HG02623 (cell line): ENCODE measurements around the gene MCF2L.
"Not testable (repeated sequence)": the region's sequence is repeated elsewhere in the genome, so short reads cannot be mapped to it uniquely, and the experiment has no call there.

Experiments used
- ATAC-seq: cut with Tn5 transposase; IDR thresholded peaks from one replicate; pipeline ENCODE4 v1.9.1; 2021; ENCODE audit warnings: moderate library complexity; ENCODE audit not compliant: unreplicated experiment

The MCF2L gene

DNA sequence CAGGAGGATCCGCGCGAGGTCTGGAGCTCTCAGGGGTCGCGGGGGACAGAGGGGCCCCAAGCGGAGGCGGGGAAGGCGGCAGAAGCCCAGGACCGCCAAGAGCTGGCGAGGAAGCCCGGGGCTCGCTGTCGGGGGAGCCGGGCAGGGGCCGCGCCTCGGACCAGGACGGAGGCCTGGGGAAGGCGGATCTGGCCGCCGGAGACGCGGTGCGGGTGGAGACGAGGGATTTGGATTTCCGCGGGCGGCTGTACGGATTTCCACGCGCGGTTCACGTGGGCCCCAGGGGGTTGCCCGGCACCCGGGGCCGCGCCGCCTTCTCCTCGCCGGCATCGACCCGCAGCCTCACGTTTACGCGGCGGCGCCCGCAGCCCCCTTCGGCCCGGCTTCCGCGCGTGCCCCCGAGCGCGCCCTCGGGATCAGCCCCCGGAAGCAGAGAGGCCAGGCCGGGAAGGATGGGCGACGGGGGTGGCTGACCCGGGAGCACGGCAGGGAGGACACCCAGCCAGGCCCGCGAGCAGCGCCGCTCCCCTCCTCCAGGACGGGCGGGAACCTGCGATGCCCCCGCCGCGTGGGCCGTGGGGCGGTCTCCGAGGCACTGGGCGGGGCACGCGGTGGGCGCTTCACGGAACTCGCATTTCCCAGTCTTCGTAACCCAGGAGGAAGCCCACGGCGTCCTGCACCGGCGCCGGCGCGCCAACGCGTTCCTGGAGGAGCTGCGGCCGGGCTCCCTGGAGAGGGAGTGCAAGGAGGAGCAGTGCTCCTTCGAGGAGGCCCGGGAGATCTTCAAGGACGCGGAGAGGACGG, 141.2 kb downstream of the MCF2L start:
- ATAC-seq, result no peak

DNA sequence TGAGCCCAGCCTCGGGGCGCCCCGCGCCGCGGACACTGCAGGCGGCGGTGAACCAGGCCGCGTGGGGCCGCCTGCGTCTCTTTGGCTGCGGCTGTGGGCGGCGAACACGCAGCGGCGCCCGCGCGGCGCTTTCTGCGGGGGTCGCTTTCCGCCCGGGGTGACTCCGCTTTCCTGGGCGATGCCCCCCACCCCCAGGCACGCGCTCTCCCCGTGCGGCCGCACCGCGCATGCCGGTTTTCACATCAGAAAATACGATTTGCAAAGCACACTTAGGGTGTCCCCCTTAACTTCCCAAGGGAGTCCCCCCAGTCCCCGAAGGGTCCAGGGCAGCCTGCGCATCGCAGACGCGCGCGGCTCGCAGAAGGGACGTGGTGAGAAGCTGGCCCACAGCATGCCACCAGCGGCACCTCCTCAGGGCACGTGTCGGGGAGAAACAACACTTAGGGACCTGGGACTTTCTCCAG, 141.9 kb downstream of the MCF2L start:
- ATAC-seq, result no peak

DNA sequence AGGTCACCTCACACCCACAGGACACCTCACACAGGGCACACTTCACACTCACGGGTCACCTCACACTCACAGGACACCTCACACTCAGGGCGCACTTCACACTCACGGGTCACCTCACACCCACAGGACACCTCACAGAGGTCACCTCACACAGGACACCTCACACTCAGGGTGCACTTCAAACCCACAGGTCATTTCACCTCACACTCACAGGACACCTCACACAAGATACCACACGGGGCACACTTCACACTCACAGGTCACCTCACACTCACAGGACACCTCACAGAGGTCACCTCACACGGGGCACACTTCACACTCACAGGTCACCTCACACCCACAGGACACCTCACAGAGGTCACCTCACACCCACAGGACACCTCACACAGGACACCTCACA, 142.8 kb downstream of the MCF2L start:
- ATAC-seq, result not testable (repeated sequence)

DNA sequence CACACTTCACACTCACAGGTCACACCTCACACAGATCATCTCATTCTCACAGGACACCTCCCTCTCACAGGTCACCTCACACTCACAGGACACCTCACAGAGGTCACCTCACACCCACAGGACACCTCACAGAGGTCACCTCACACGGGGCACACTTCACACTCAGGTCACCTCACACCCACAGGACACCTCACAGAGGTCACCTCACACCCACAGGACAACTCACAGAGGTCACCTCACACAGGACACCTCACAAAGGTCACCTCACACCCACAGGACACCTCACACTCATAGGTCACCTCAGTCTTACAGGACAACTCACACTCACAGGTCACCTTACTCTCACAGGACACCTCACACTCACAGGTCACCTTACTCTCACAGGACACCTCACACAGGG, 143.5 kb downstream of the MCF2L start:
- not testable (repeated sequence) for ATAC-seq

DNA sequence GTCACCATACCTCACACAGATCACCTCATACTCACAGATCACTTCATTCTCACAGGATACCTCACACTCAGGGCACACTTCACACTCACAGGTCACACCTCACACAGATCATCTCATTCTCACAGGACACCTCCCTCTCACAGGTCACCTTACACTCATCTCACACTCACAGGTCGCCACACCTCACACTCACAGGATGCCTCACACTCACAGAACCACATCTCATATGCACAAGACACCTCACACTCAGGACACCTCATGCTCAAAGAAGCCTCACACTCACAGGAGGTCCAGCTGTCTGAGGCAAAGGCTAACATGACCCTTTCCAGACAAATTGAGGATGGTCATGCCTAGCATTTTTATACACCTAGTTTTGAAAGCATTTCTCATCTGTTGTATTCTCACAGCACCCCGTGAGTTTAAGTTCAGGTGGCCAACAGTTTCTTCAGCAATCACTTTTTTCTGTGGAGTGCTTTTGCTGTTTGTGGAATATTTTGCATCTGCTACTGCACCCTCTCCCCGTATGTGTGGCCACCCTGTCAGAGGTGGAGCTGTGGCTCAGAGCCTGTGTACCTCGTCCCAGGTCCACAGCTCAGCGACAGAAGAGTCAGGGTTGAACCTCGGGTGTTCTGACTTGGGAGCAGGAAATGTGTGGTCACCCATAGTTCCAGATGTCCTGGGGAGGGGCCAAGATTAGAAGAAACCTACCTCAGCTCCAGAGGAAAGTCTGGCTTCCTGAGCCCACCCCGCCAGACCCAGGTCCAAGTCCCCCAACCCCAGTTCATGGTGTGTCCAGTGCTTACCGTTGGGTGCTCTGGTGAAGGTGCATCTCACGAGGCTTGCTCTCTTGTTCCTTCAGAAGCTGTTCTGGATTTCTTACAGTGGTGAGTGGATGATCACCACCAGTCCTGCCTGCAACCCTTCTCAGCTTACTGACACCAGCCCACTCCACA, 144.2 kb downstream of the MCF2L start:
- no peak for ATAC-seq

DNA sequence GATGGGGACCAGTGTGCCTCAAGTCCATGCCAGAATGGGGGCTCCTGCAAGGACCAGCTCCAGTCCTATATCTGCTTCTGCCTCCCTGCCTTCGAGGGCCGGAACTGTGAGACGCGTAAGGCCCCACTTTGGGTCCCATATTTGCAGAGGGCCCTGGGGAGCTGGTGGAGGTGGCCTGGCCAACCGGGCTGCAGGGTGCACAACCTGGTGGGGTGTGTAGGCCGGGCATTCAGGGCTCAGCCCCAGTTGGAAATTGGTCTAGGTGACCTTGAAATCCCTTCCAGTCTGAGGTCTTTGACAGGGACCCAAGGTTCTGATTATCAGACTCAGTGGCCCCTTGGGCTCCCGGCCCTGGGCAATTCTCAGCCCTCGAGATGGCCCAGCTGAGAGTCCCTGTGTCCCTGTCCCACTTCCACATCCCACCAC, 144.8 kb downstream of the MCF2L start:
- no peak for ATAC-seq

DNA sequence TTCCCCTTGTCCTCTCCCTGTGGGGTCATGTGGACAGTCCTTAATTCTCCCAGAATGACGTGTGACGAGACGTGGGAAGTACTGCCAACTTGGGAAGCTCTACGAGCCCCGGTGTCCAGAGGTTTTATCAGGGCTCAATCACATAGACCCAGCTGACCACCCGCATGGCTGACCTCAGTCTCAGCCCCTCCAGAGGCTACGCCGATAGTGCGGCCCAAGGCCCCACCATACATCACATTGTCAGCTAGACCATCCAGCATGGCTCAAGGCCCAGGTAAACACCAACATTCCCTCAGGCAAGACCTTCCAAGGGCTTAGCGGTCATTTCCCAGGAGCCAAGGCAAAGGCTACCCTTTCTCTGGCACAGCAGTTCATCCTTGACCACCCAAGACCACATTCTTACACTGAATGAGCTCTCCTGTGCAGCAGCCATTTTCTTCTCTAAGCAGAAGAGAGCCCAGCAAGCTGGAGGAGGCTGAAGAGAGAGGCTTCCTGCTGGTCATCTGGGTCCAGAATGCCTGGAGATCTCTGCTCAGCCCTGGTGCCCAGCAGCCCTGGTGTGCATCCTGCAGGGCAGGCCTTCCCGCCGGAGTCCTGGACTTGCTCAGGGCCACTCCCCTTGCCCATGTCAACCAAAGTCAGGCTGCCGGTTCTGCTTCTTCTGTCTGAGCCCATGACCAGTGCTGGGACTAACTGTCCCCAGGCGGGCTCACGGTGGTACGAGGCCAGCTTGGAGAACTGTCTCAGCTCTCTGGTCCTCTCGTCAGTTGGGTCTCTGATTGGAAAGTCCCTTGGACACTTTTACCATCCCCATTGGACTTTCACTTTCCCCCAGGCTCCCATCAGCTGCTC, 145.7 kb downstream of the MCF2L start:
- ATAC-seq, result no peak

DNA sequence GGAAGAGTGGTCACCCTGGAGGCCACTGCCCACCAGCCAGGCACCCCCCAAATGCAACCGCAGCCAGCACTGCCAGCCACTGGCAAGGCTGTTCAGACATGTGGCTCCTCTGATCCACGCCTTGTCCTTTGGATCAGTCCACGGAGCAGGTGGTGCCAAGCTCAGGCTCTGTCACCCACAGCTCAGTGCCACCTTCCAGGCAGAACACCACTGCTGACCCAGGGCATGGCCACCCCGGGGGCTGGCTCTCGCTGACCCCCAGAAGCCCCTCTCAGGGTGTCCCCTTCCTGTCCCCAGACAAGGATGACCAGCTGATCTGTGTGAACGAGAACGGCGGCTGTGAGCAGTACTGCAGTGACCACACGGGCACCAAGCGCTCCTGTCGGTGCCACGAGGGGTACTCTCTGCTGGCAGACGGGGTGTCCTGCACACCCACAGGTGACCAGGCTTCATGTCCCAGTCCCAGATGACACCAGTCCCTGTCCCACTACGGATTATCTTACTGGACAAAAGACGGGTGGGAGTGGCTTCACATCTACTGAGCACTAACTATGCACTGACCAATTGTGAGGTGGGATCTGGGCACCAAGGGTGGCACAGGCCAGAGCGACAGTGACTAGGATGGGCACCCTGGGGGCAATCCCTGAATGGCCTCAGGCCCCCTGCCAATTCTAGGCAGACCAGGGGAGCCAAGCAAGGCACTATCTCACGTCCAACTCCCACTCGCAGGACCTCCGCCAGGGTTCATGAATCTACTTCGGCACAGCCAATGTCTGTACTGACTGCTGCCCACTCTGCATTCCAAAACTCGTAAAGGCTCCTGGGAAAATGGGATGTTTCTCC, 146.6 kb downstream of the MCF2L start:
- ATAC-seq, result no peak

DNA sequence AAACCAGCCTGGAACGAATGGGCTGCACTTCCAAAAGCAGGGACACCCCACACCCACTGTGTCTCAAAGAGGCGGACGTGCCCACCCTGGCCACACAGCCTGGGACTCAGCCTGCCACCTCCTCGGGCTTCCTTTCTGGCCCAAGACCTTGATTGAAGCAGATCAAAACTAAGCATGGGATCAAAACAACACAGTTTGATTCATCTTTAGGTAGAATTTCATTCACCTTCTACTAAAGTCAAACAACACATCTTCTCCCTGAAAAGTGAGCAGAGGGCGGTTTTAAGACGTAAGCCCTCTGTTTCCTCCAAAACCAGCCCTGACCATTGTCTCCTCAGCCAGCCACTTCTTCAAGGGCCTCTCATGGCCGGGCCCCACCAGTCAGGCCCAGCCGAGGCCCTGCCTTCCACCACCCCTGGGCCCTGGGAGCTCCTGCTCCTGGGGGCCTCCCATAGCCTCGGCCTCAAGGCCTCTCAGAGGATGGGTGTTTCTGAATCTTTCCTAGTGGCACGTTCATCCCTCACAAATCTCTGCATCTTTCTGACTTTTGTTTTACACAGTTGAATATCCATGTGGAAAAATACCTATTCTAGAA, 147.3 kb downstream of the MCF2L start:
- no peak for ATAC-seq

DNA sequence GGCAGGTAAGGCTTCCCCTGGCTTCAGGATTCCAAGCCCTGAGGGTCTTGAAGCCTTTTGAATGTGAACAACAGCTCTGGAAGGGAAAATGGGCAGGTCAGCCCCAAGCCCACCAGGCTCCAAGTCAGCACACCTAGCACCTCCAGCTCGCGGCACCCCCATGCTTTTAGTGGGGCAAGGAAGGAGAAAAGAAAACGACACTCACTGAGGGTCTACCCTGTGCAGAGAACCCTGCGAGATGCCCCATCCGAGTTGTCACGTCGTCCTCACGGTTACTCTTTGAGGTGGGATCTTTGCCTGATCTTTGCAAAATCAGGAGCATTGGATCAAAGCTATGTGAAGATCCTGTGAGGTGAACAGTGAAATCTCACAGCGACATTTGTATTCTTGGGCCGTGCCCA, 147.9 kb downstream of the MCF2L start:
- no peak for ATAC-seq

DNA sequence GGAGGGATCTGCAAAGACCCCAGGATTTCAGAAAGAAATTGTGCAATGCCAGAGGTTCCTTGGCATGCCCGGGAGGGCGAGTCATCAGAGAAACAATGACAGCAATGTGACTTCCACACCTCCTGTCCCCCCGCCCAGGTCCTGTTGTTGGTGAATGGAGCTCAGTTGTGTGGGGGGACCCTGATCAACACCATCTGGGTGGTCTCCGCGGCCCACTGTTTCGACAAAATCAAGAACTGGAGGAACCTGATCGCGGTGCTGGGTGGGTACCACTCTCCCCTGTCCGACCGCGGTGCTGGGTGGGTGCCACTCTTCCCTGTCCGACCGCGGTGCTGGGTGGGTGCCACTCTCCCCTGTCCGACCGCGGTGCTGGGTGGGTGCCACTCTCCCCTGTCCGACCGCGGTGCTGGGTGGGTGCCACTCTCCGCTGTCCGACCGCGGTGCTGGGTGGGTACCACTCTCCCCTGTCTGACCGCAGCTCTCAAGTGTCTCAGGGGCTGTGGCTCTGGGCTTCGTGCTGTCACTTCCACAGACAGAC, 148.4 kb downstream of the MCF2L start:
- no peak for ATAC-seq

DNA sequence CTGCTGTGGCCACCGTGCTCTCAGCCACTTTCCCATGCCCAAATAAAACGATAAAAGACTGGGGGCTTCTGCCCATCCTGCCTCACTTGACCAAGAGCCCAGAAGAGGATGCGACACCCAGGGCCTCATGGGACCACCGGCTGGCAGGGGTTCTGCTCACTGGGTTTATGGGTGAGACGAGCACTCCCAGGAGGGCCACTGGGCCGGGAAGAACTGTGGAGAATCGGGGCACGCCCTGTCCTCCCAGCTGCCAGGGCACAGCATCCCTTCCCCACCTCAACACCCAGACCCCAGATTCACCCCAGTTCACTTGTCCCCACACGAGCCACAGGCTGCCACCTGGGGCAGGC, 148.9 kb downstream of the MCF2L start:
- ATAC-seq, result no peak

DNA sequence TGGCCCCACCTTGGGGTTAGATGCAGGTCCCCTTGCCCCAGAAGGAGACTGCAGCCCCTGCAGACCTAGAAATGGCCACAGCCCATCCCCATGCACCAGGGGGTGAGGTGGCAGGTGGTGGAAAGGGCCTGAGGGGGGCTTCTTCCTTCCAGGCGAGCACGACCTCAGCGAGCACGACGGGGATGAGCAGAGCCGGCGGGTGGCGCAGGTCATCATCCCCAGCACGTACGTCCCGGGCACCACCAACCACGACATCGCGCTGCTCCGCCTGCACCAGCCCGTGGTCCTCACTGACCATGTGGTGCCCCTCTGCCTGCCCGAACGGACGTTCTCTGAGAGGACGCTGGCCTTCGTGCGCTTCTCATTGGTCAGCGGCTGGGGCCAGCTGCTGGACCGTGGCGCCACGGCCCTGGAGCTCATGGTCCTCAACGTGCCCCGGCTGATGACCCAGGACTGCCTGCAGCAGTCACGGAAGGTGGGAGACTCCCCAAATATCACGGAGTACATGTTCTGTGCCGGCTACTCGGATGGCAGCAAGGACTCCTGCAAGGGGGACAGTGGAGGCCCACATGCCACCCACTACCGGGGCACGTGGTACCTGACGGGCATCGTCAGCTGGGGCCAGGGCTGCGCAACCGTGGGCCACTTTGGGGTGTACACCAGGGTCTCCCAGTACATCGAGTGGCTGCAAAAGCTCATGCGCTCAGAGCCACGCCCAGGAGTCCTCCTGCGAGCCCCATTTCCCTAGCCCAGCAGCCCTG, 149.4 kb downstream of the MCF2L start:
- no peak for ATAC-seq

DNA sequence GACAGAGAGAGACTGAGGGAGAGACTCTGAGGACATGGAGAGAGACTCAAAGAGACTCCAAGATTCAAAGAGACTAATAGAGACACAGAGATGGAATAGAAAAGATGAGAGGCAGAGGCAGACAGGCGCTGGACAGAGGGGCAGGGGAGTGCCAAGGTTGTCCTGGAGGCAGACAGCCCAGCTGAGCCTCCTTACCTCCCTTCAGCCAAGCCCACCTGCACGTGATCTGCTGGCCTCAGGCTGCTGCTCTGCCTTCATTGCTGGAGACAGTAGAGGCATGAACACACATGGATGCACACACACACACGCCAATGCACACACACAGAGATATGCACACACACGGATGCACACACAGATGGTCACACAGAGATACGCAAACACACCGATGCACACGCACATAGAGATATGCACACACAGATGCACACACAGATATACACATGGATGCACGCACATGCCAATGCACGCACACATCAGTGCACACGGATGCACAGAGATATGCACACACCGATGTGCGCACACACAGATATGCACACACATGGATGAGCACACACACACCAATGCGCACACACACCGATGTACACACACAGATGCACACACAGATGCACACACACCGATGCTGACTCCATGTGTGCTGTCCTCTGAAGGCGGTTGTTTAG, 150.3 kb downstream of the MCF2L start:
- ATAC-seq, result no peak

DNA sequence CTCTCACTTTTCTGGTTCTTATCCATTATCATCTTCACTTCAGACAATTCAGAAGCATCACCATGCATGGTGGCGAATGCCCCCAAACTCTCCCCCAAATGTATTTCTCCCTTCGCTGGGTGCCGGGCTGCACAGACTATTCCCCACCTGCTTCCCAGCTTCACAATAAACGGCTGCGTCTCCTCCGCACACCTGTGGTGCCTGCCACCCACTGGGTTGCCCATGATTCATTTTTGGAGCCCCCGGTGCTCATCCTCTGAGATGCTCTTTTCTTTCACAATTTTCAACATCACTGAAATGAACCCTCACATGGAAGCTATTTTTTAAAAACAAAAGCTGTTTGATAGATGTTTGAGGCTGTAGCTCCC, 150.8 kb downstream of the MCF2L start:
- ATAC-seq, result no peak

DNA sequence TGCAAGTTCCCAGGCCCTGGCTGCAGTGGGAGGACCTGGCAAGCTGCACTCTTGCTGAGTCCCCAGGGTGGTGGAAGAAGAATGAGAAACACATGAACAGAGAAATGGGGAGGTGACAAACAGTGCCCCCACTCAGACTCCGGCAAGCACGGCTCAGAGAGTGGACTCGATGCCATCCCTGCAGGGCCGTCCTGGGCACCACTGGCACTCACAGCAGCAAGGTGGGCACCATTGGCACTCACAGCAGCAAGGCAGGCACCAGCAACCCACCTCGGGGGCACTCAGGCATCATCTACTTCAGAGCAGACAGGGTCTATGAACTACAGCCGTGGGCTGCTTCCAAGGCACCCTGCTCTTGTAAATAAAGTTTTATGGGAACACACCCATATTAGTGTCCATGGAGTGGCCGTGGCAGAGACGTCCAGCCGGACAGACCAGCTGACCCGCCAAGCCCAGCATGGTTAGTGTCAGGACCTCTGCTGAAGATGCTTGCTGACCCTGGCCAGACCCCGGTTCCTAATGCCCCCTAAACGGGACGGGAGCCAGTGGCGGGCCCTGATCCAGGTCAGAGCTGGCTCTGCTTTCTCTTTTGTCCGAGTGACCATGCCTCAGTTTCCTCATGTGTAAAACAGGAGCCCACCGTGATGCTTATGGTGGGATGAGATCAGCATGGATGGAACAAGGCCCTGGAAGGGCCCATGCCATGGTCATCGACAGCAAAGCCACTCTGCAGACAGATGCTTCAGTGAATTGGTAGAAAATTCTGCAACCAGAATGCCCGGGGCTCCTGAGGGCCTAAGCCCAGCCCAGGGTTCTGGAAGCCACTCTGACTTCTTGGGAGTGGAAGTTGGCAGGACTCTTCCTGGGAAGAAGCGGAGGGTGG, 151.5 kb downstream of the MCF2L start:
- ATAC-seq, result no peak

DNA sequence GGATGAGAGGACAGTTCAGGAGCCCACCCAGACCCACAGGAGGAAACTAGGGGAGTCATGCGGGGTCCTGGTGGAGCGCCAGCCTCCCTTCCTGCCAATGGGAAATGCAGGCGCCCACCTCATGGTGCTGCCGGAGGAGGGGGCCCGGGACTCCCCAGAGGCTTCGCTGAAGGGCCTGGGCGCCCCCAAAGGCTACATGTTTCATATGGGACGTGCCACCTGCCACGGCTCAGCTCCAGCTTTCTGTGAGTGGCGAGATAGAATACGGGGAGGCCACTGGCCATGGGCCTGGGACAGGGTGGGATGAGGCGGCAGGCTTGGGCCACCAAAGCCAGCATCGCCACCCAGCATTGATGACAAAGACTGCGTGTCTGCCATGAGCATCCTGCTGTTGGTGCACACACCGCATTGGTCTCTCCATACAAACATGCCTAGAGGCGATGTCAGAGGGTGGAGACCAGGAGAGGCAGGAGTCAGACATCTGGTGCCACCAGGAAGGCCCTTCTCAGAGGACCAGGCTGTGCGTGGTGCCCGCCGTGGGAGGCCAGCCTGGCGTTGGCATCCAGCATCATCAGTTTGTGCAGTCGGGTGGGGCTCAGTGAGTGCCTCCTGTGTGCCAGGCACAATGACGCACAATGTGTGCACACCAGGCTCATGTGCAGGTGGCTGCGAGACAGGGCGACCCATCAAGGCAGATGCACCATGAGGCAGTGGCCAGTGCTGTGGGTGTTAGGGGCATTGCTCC, 152.3 kb downstream of the MCF2L start:
- no peak for ATAC-seq
